Transverse colon (tissue), 3 donors: ENCODE results near the gene ZNF513.

ENCODE experiments used
- CTCF ChIP-seq, 5 experiments: fragments of 200-600 bp in 3 of 5; fragments of 450-650 bp in 2 of 5; sonication (generic) in 3 of 5; IDR thresholded peaks; 1 replicate in 2 of 5; 2 replicates in 3 of 5; pipeline ENCODE4 v1.5.1; 2016 to 2017; ENCODE audit warnings: antibody characterized with exemption in 5 of 5, inconsistent platforms in 3 of 5, mild to moderate bottlenecking in 2 of 5, moderate library complexity in 1 of 5
- EP300 ChIP-seq: sonication (generic); formaldehyde crosslinking; IDR thresholded peaks from one replicate; pipeline ENCODE4 v1.6.1; 2017; ENCODE audit warnings: antibody characterized with exemption, low read depth
- POLR2A ChIP-seq: fragments of 450-650 bp; IDR thresholded peaks from one replicate; pipeline ENCODE4 v1.6.1; 2016; ENCODE audit warnings: antibody characterized with exemption, mild to moderate bottlenecking, moderate library complexity

GRCh38 chr2:27421660-27422250 lies 41.2 kb upstream of the ZNF513 start:
- no peak for TF ChIP-seq CTCF (IDR thresholded peaks at IDR 0.05)
- no peak for TF ChIP-seq EP300
- no peak for TF ChIP-seq POLR2A
